Aortic smooth muscle cell (primary cell): ENCODE data around the gene MEX3D. TPM values are rescaled to one million over a fixed set of nuclear protein-coding genes. Genes with fewer than 3 reads are reported as not detected.

Source experiments
- total RNA-seq: library from RNA; depleted of rRNA; stranded (reverse); fragments of >200 nt; gene quantifications from 2 replicates; pipeline ENCODE4 v1.2.3, GENCODE V29; 2014

Gene MEX3D
- 23.3 and 28.5 TPM in 2 replicates for total RNA-seq

GRCh38 chr19:1568320-1569019, at the start of gene MEX3D:
MEX3D (minus strand) TSS chr19:1568325; CDS start chr19:1568058, 267 bp downstream.

GRCh38 chr19:1605236-1606137, 37.4 kb upstream of the MEX3D start, which contains the start of gene UQCR11:
UQCR11 (minus strand) TSS chr19:1605462; CDS start chr19:1605409, 53 bp downstream.

GRCh38 chr19:1592755-1593500, 24.8 kb upstream of the MEX3D start, which contains the start of gene MBD3:
MBD3 (minus strand) TSS chr19:1592865; CDS start chr19:1592631, 234 bp downstream.

DNA sequence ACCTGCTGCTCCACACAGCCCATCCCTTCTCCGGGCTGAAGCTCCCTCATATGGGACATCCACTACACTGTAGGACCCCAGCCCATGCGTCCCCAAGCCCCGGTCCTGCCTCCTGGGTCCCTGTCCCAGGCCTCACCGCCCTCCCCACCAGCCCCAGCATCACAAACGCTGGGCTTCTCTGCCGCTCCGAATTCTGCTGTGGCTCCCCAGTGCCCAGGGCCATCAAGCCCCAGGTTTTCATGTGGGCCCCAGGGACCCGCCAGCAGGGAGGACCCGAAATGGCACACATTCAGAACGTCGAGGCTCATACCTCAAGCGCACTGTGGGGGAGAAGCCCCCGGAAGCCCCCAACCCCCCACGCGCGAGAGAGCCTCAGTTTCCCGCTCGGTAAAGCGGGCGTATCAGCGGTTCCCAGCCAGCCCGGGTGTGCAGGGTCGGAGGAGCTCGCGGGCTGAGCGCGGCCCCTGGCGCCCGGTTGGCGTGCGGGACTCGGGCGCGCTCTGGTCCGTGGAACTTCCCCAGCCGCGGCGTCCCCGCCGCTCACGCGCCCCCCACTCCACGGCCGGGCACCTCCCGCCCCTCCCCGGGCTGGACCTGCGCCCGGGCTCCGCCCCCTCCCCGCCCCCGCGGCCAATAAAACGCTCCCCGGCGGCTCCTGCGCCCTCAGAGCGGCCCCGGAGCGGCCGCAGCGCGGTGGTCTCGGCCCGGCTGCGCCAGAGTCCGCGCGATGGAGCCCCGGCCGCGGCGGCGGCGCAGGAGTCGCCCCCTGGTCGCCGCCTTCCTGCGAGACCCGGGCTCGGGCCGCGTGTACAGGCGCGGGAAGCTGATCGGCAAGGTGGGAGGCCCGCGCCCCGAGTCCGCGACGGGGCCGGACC, 44.5 kb downstream of the MEX3D start, which contains the start of gene PLK5:
TSS of gene PLK5 (plus strand) at position 666 of the 875 bp plus-strand sequence. CDS start 2,920 bp downstream, outside the sequence.

DNA sequence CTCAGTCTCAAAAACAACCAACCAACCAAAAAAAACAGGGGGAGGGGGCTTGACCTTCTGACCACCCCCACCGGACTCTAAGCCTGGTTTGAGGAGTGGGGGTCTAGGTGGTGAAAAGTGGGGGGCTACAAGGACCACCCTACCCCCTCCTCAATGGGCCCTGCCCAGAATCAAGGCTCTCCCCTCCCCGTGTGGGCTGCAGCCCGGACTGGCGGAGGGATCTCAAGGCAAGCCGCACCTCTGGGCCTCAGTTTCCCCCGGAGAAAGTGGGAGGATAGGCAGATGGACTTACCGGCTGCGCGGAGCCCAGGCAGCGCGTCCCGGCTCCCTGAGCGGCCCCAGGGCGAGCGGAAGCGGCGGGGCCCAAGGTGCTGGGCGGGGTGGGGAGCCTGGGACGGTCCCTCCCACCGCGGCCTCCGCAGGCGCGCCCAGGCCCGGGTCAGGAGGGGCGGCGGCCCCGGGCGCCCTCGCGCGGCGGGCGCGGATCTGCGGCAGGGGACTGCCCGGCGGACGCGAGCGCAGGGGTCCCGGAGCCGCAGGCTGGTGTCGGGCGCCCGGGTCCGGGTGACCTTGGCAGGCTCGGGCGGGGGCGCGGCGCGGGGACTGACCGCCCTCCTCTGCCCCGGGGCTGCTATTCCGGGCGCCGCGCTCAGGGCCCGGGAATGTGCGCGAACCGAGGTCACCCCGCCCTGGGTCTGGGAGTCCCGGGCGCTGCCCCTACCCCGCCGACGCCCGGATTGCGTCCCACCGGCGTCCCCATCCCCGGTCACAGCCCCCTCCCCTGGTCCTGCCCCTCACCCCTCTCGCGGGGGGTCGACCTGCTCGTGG, 55.2 kb downstream of the MEX3D start, which contains the start of gene ADAMTSL5:
TSS of gene ADAMTSL5 (minus strand) at position 349 of the 828 bp plus-strand sequence. CDS start 2,076 bp downstream, outside the sequence.

Other genes starting within 250 kb of the MEX3D start
- 51.2 and 51.9 TPM in 2 replicates for gene NDUFS7, start 184.4 kb downstream of the MEX3D start, total RNA-seq
- gene GAMT, start 166.8 kb downstream of the MEX3D start, total RNA-seq = 34.0 and 36.7 TPM in 2 replicates
- 45.9 and 53.8 TPM in 2 replicates for gene DAZAP1, start 160.7 kb downstream of the MEX3D start, total RNA-seq
- 434 and 444 TPM in 2 replicates for gene RPS15, start 129.9 kb downstream of the MEX3D start, total RNA-seq
- gene APC2, start 118.2 kb downstream of the MEX3D start, total RNA-seq = 0.13 and 0.19 TPM in 2 replicates
- 21.8 and 21.9 TPM in 2 replicates for gene C19orf25, start 89.1 kb downstream of the MEX3D start, total RNA-seq
- gene PCSK4, start 78.0 kb downstream of the MEX3D start, total RNA-seq = 0.53 and 1.1 TPM in 2 replicates
- gene REEP6, start 77.1 kb downstream of the MEX3D start, total RNA-seq = 0.92 and 1.8 TPM in 2 replicates
- 3.0 and 3.7 TPM in 2 replicates for gene ADAMTSL5, start 55.3 kb downstream of the MEX3D start, total RNA-seq
- gene PLK5, start 44.2 kb downstream of the MEX3D start, total RNA-seq = not detected in 2 replicates
- 70.9 and 85.6 TPM in 2 replicates for gene MBD3, start 24.5 kb upstream of the MEX3D start, total RNA-seq
- gene UQCR11, start 37.1 kb upstream of the MEX3D start, total RNA-seq = 72.1 and 122 TPM in 2 replicates
- 34.3 and 41.2 TPM in 2 replicates for gene TCF3, start 84.3 kb upstream of the MEX3D start, total RNA-seq
- not detected in 2 replicates for gene ONECUT3, start 185.2 kb upstream of the MEX3D start, total RNA-seq
- 1.6 and 2.7 TPM in 2 replicates for gene ATP8B3, start 244.0 kb upstream of the MEX3D start, total RNA-seq